ENCODE results near the gene ANO1. TPM values are rescaled to one million over a fixed set of nuclear protein-coding genes. Genes with fewer than 3 reads are reported as not detected.

Gene ANO1
- total RNA-seq, 1 donor from 2014 or later = 36.7 TPM

- DNase-seq = no peak
Observed at GRCh38 chr11:70139785-70140410, 61.8 kb downstream of the ANO1 start.

GRCh38 chr11:70140711-70141485 lies 62.8 kb downstream of the ANO1 start:
- no peak for DNase-seq

GRCh38 chr11:70141486-70142220 lies 63.5 kb downstream of the ANO1 start:
- peak; percentile 76 for DNase-seq

- DNase-seq = peak; percentile 47
Observed at GRCh38 chr11:70142221-70142875, 64.2 kb downstream of the ANO1 start.

DNA sequence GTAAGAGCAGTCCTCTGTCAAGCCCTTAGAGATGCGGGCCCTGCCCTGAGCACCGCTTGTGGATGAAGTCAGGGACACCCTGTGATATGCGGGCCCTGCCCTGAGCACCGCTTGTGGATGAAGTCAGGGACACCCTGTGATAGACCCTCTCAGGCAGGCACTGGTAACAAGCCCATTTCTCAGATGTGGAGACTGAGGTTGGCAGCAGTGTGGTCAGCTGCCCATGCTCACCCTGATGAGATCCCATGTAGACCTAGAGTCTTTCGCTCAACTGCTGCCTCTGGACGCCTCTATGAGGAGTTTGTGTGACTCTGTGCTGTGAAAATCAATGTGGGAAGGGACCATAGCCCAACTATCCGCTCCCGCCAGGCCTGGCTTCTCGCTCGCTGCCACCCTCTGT lies 66.1 kb downstream of the ANO1 start:
- DNase-seq = no peak

DNA sequence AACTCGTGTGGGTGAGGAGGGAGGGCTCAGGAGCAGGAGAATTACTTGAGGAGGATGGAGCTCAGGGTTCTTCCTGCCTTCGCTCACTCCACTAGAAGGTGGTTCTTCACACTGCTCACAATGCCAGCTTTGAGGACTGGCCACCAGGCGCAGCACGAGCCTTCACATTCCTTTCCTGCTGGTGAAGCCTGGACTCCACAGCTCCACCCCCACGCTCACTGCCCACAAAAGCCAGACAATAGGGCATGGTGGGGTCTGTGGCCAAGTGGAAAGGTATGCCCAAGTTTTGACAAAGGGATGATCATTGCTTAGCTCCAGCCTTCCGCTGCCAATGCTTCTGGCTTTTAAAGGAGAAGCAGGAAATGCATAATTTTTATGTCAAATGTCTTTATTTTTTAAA lies 67.0 kb downstream of the ANO1 start:
- DNase-seq = no peak

- no peak for DNase-seq
Observed at GRCh38 chr11:70145841-70146240, 67.7 kb downstream of the ANO1 start.

DNA sequence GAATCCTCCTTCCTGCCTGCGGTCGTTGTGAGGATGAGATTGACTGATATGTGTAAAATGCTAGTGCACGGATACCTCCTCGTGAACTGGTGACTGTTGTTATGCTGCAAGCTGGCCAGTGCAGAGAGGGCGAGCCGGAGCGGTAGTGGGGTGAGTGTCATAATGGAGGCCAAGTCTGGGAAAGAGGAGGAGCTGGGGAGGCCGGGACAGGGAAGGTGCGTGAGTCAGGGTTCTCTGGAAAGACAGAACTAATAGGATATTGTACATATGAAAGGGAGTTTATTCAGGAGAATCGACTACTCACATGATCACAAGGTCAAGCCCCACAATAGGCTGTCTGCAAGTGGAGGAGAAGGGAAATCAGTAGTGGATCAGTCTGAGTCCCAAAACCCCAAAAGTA lies 68.2 kb downstream of the ANO1 start:
- no peak for DNase-seq

DNA sequence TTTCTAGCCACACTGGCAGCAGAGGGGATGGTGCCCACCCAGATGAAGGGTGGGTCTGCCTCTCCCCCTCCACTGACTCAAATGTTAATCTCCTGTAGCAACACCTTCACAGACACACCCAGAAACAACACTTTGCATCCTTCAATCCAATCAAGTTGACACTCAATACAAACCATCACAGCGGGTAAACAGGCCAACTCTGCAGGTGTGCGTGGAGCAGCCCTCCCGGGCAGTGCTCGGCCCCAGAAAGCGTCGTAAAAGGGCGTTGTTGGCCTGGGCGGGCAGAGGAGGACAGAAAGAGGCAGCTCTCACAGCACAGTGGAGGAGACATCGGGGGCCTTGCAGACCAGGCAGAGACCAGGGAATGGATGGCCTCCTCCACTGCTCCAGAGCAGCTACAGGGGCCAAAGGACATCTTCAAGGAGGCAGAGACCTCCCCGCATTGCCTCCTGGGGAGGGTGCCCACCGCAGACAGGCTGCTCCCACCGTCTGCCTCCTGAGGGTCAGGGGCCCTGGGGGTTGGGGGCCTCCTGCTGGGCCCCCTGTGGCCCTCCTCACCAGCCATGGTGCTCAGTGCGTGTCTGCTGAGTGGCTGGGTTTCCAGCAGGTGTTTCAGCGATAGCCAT lies 68.9 kb downstream of the ANO1 start:
- DNase-seq = no peak

DNA sequence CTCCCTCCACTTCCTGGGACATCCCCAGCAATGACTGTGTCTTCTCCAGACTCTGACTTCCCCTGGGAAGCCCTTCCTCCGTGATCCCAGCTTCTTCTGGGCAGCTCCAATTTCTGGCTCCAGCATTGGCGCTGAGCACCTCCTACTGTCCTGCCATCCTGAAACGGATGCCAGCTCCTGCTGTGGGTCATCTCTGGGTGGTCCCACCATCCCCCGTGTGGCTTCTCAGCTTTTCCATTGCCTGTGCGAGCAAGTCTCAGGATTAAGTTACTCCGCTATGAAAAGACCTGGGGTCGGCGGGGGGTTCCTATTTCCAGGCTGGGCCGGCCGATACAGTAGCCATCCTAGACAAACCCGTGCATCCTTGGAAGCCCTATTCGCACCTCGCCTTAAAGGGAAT lies 69.6 kb downstream of the ANO1 start:
- DNase-seq = no peak

DNA sequence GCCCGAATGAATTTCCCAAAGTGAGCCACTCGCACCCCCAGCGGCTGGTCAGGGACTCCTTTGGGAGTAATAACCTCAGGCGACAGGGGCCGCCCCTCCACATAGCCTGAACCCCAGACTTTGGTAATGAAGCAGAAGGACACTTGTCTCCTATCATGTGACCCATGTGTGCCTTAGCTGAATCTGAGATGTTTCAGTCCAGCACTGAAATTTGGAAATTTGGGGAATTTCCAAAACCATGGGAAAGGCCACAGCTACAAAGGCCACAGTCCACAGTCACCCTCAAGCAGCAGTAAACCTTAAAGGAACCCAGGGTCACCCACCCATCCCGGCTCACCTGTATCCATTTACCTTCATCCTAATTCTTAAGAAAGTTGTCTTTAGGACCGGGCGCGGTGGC lies 73.6 kb downstream of the ANO1 start:
- DNase-seq = no peak

DNA sequence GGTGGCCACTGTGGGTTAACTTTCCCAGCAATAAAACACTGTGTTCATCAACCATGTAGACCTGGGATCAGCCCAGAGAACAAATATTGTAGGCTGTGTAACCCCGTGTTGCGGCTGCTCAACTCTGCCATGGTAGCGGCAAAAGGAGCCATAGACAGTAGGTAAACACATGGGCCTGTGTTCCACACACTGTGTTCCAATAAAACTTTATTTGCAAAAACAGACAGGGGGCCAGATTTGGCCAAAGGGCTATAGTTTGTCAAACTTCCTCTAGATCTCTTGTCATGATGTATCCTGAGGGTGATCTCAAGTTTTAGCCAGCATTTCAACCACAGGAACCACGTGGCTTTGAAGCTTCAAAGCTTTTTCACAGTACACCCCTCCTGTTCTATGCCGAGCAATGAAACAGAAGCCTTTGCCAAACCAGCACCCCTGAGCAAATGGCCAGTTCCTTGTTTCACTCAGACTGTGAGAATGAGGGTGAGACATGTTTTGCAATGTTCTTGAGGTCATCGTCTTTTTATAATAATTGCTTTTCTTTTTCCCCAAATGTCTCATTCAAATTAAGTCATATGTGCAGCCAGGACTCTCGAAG lies 75.1 kb downstream of the ANO1 start:
- no peak for DNase-seq

DNA sequence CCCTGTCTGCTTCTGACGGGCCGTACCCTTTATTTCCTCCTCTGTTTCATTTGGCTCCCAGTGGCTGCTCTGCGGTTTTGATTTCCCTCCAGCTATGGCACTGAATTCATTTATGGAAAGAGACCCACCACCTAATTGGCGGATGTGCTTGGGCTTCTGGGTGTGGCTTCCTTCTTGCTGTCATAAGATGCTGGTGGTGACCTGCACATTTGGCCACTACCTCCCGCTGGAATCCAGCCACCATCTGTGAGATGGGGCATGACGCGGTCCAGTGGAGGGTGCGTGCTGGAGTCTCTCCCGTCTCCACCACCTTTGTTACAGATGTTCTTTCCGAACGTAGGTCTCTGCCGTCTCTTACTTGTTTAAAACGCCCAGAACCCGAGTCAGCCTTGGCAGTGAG lies 77.3 kb downstream of the ANO1 start:
- no peak for DNase-seq

DNA sequence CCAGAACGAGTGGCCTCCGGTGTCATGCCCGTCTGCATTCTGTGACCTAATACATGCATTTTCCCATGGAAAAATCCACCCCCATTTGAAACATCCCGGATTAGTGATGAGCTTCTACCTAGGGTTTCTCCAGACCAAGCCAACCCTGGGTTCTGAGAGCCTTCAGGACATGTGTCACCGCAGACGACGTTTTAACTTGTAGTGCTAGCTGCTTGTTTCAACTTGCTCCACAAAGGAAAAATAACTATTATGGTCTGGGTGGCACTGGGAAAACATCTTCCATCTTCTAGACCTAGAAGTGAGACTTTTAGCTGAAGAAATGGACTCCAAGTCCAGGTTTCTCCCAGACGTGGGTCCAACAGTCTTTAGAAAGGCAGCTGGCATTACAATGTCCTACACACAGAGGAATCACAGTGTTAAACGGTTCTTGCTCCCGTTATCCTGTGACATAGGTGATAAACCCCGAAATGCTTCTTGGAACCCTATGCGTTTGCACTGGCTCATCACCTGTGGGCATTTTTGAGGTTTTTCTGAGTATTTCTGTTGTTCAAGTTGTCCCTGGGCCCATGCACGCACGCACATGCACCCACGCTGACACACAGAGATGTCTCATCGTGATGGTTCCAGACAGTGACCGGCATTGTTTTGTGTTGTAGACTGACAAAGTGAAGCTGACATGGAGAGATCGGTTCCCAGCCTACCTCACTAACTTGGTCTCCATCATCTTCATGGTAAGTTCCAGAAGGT lies 78.3 kb downstream of the ANO1 start:
- DNase-seq = no peak

DNA sequence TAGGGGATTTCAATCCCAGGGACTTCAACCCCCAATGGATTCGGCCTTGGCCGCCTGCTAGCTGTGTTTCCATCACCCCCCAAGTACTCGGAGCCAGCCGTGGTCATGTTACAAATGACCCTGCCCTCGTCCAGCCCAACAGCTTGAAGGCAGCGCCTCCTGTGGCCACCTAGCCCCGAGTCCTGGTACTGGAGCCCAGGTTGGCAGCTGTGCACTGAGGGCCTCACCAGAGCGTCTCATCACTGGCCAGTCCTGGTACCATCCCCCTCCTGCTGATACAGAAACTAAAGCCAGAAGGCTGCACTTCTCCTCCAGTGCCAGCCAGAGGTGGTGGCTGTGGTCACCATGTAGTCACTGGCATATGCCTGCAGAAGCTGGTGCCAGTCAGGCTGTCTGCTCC lies 80.1 kb downstream of the ANO1 start:
- peak; percentile 62 for DNase-seq

GRCh38 chr11:70158757-70159389 lies 80.8 kb downstream of the ANO1 start:
- DNase-seq = no peak

DNA sequence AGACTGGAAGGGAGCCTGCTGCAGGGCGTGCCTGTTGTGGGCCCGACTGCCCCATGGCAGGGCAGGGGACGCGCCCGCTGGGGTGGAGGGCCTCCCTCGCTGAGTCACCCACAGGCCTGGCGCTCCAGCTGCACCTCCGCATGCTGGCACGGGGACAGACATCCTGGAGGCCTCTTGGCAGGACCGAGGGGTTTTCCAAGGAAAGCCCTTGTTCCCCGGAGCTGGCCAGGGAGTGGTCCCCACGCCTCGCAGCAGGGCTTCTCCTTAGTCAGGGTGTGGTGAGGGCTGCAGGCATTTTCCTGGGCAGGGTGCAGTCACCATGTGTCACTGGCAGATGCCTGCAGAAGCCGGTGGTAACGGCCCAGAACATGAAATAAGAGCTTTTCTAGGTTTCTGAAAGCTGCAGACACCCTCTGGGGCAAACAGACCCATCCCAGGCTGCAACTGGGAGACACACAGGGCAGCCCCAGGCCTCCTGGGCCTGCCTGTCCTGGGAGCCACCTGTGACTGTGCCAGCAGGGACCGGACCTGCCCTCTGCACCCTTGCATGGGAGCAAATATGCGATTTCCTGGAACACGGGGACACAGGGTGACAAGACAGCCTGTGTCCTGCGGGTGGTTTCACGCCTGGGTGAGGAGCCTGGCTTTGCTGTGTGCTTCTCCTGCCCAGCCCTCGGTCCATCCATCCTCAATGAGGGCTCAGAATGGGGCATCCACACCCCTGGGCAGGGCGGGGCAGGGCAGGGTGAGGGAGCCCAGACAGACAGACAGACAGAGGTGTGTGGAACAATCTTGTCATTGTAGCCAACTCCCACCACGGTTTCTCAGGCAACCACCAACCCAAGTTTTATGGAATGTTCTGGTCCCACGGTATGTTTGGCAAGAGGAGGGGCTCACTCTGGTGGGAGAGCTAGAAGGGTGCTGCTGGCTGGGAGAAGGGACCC lies 81.8 kb downstream of the ANO1 start:
- DNase-seq = peak; percentile 78

- no peak for DNase-seq
Observed at GRCh38 chr11:70161043-70161625, 83.0 kb downstream of the ANO1 start.

GRCh38 chr11:70164705-70165104 lies 86.6 kb downstream of the ANO1 start:
- DNase-seq = no peak
